IMR-90 (cell line): ENCODE measurements around the gene FOSL2. TPM values are rescaled to one million over a fixed set of nuclear protein-coding genes. Genes with fewer than 3 reads are reported as not detected.
A peak's percentile ranks its signal among the peaks of the same experiment; 100 is the strongest.

Experiments
- ATAC-seq: fragments of 200-7000 bp; cut with Tn5 transposase; 2 replicates; pipeline ENCODE4 v1.9.1; 2020; ENCODE audit warnings: low read depth, mild to moderate bottlenecking, moderate library complexity
- BruUV-seq: library from RNA; stranded (reverse); fragments of 400-500 nt; replicated peaks from 2 replicates; lab custom pipeline; 2021; lab: Mats Ljungman, UMichigan
- CTCF ChIA-PET: fragments of 300-600 bp; formaldehyde crosslinking; extraction: SDS; loops from one replicate; lab custom pipeline; 2021; ENCODE audit warnings: antibody characterized with exemption; lab: Yijun Ruan, JAX
- POLR2A ChIA-PET: fragments of 300-600 bp; sonication (Branson Sonifier 250); formaldehyde crosslinking; loops from one replicate; lab custom pipeline; 2022; ENCODE audit warnings: antibody characterized with exemption; ENCODE audit not compliant: unreplicated experiment; lab: Charles Lee
- DNase-seq: peaks from one replicate; pipeline ENCODE4 v3.0.0; 2013
- H2AFZ ChIP-seq: replicated peaks from 2 replicates; pipeline ENCODE3; 2013; ENCODE audit warnings: low read length, mild to moderate bottlenecking; ENCODE audit not compliant: poor library complexity
- H2AK5ac ChIP-seq: 2 replicates; pipeline ENCODE4 v1.6.1; 2013; ENCODE audit warnings: low read depth, low read length, inconsistent platforms
- H2AK9ac ChIP-seq: replicated peaks from 2 replicates; pipeline ENCODE3; 2013; ENCODE audit warnings: mild to moderate bottlenecking, low read depth, low read length, moderate library complexity; ENCODE audit not compliant: poor library complexity
- H2BK120ac ChIP-seq: 2 replicates; pipeline ENCODE4 v1.6.1; 2013; ENCODE audit warnings: low read depth, low read length, inconsistent platforms
- H2BK15ac ChIP-seq: 3 replicates; pipeline ENCODE4 v1.6.1; 2013; ENCODE audit warnings: low read depth, low read length, inconsistent platforms
- H2BK20ac ChIP-seq: 2 replicates; pipeline ENCODE4 v1.6.1; 2013; ENCODE audit warnings: low read depth, mild to moderate bottlenecking, inconsistent platforms, low read length, moderate library complexity
- H2BK5ac ChIP-seq: 2 replicates; pipeline ENCODE4 v1.6.1; 2013; ENCODE audit warnings: mild to moderate bottlenecking, low read depth, low read length, inconsistent platforms; ENCODE audit not compliant: poor library complexity, severe bottlenecking
- H3K14ac ChIP-seq: replicated peaks from 2 replicates; pipeline ENCODE4 v1.6.1; 2013; ENCODE audit warnings: low read depth, low read length, inconsistent platforms
- H3K18ac ChIP-seq: 2 replicates; pipeline ENCODE4 v1.6.1; 2013; ENCODE audit warnings: low read depth, low read length, control low read depth
- H3K23ac ChIP-seq: 2 replicates; pipeline ENCODE4 v1.6.1; 2013; ENCODE audit warnings: low read depth, low read length, inconsistent platforms
- H3K27ac ChIP-seq: 2 replicates; pipeline ENCODE4 v1.5.1; 2013; ENCODE audit warnings: mild to moderate bottlenecking, control low read depth, low read length; ENCODE audit not compliant: insufficient read depth
- H3K27me3 ChIP-seq: 2 replicates; pipeline ENCODE4 v1.6.1; 2013; ENCODE audit warnings: low read length; ENCODE audit not compliant: control insufficient read depth, insufficient read depth
- H3K36me3 ChIP-seq: 2 replicates; pipeline ENCODE4 v1.6.1; 2013; ENCODE audit warnings: low read length, mixed read lengths; ENCODE audit not compliant: control insufficient read depth, insufficient read depth
- H3K4ac ChIP-seq: 2 replicates; pipeline ENCODE4 v1.6.1; 2013; ENCODE audit warnings: low read depth, low read length, inconsistent platforms
- H3K4me1 ChIP-seq: 2 replicates; pipeline ENCODE4 v1.6.1; 2013; ENCODE audit warnings: low read length, mixed read lengths; ENCODE audit not compliant: control insufficient read depth, insufficient read depth
- H3K4me2 ChIP-seq: 2 replicates; pipeline ENCODE4 v1.6.1; 2013; ENCODE audit warnings: low read depth, mild to moderate bottlenecking, control low read depth, low read length, moderate library complexity
- H3K4me3 ChIP-seq: 2 replicates; pipeline ENCODE4 v1.5.1; 2013; ENCODE audit warnings: low read depth, mild to moderate bottlenecking, control low read depth, low read length, moderate library complexity; ENCODE audit not compliant: insufficient read depth
- H3K56ac ChIP-seq: 2 replicates; pipeline ENCODE4 v1.6.1; 2013; ENCODE audit warnings: low read length, inconsistent platforms; ENCODE audit not compliant: insufficient read depth; ENCODE audit errors: extremely low read depth
- H3K79me1 ChIP-seq, 2 experiments: 2 replicates each; pipeline ENCODE4 v1.6.1; 2013; ENCODE audit warnings: low read length in 2 of 2, inconsistent platforms in 1 of 2, low read depth in 1 of 2
- H3K9ac ChIP-seq: 2 replicates; pipeline ENCODE4 v1.6.1; 2013; ENCODE audit warnings: low read depth, low read length, control low read depth
- H3K9me1 ChIP-seq: 2 replicates; pipeline ENCODE4 v1.6.1; 2013; ENCODE audit warnings: low read length, inconsistent platforms; ENCODE audit not compliant: insufficient read depth
- H3K9me3 ChIP-seq: 2 replicates; pipeline ENCODE4 v1.6.1; 2013; ENCODE audit warnings: low read length; ENCODE audit not compliant: control insufficient read depth, insufficient read depth
- H4K20me1 ChIP-seq: 2 replicates; pipeline ENCODE4 v1.6.1; 2013; ENCODE audit warnings: low read length, inconsistent platforms; ENCODE audit not compliant: insufficient read depth
- H4K5ac ChIP-seq: 2 replicates; pipeline ENCODE4 v1.6.1; 2013; ENCODE audit warnings: mild to moderate bottlenecking, low read depth, low read length, control low read depth
- H4K8ac ChIP-seq, 2 experiments: 2 replicates each; pipeline ENCODE4 v1.6.1; 2013; ENCODE audit warnings: low read depth in 2 of 2, low read length in 2 of 2, control low read depth in 1 of 2, inconsistent platforms in 1 of 2
- H4K91ac ChIP-seq: 2 replicates; pipeline ENCODE4 v1.6.1; 2013; ENCODE audit warnings: low read depth, low read length, inconsistent platforms; ENCODE audit not compliant: insufficient read depth
- BHLHE40 ChIP-seq: fragments of 150-350 bp; IDR thresholded peaks from 2 replicates; pipeline ENCODE4 v1.6.1; 2016; ENCODE audit warnings: mild to moderate bottlenecking, low read depth, low read length
- CEBPB ChIP-seq: IDR thresholded peaks from 2 replicates; pipeline ENCODE4 v1.6.1; 2012; ENCODE audit warnings: low read depth, low read length, improper control_type of control experiment
- CHD1 ChIP-seq: IDR thresholded peaks from 2 replicates; pipeline ENCODE4 v1.6.1; 2012; ENCODE audit warnings: low read depth, low read length, improper control_type of control experiment
- CTCF ChIP-seq: conservative IDR thresholded peaks from 2 replicates; pipeline ENCODE4 v1.5.1; 2012; ENCODE audit warnings: mild to moderate bottlenecking, low read depth, low read length, improper control_type of control experiment
- ELK1 ChIP-seq: fragments of 150-350 bp; IDR thresholded peaks from 2 replicates; pipeline ENCODE4 v1.6.1; 2016; ENCODE audit warnings: low read depth, mild to moderate bottlenecking, low read length, moderate library complexity, borderline replicate concordance
- FOS ChIP-seq: fragments of 150-350 bp; IDR thresholded peaks from 2 replicates; pipeline ENCODE4 v1.6.1; 2016; ENCODE audit warnings: low read depth, low read length
- MAFK ChIP-seq: IDR thresholded peaks from 2 replicates; pipeline ENCODE4 v1.6.1; 2012; ENCODE audit warnings: low read depth, low read length, improper control_type of control experiment
- MAZ ChIP-seq: IDR thresholded peaks from 2 replicates; pipeline ENCODE4 v1.6.1; 2012; ENCODE audit warnings: low read depth, mild to moderate bottlenecking, low read length, improper control_type of control experiment, moderate library complexity, borderline replicate concordance
- MXI1 ChIP-seq: IDR thresholded peaks from 2 replicates; pipeline ENCODE4 v1.6.1; 2012; ENCODE audit warnings: low read depth, mild to moderate bottlenecking, low read length, moderate library complexity, borderline replicate concordance
- NFE2L2 ChIP-seq: fragments of 150-350 bp; IDR thresholded peaks from 2 replicates; pipeline ENCODE4 v1.6.1; 2016; ENCODE audit warnings: low read depth, mild to moderate bottlenecking, low read length
- POLR2A ChIP-seq: IDR thresholded peaks from 2 replicates; pipeline ENCODE4 v1.6.1; 2012; ENCODE audit warnings: mild to moderate bottlenecking, low read depth, low read length
- RAD21 ChIP-seq: IDR thresholded peaks from 2 replicates; pipeline ENCODE4 v1.6.1; 2012; ENCODE audit warnings: low read length, improper control_type of control experiment
- RCOR1 ChIP-seq: IDR thresholded peaks from 2 replicates; pipeline ENCODE4 v1.6.1; 2012; ENCODE audit warnings: mild to moderate bottlenecking, low read length, improper control_type of control experiment; ENCODE audit not compliant: insufficient replicate concordance
- RFX5 ChIP-seq: IDR thresholded peaks from 2 replicates; pipeline ENCODE4 v1.8.0; 2012; ENCODE audit warnings: low read depth, mild to moderate bottlenecking, low read length, moderate library complexity
- SMC3 ChIP-seq: fragments of 150-350 bp; IDR thresholded peaks from 2 replicates; pipeline ENCODE4 v1.6.1; 2016; ENCODE audit warnings: low read depth, mild to moderate bottlenecking, antibody characterized with exemption, low read length, moderate library complexity
- USF2 ChIP-seq: fragments of 150-350 bp; IDR thresholded peaks from 2 replicates; pipeline ENCODE4 v1.6.1; 2017; ENCODE audit warnings: mild to moderate bottlenecking, antibody characterized with exemption, low read length, low read depth
- WGBS, 2 experiments: methylation state at CpG; one replicate each; pipeline versions ENCODE4 v1.1.5 to v1.1.7; 2013; ENCODE audit warnings: missing lambda C conversion rate in 2 of 2; ENCODE audit not compliant: insufficient read length in 1 of 2; ENCODE audit errors: extremely low coverage in 2 of 2; 5-methylcytosine and 5-hydroxymethylcytosine counted together
- dilution Hi-C: fragments of 300-500 bp; cut with HindIII; formaldehyde crosslinking; loops from one replicate; pipeline ENCODE4 v1.14.3; 2018; ENCODE audit warnings: low sequenced_read_pairs; ENCODE audit not compliant: unreplicated experiment
- in situ Hi-C: fragments of 300-500 bp; cut with MboI; formaldehyde crosslinking; loops from 3 replicates; pipeline ENCODE4 v1.14.3; 2019; ENCODE audit warnings: low sequenced_read_pairs, inconsistent platforms, mixed read lengths
- intact Hi-C: fragments of 100-400 bp; cut with micrococcal nuclease; formaldehyde crosslinking; loops from 2 replicates; pipeline ENCODE4 v1.10.0; 2022
- polyA plus RNA-seq, 3 experiments: library from polyadenylated mRNA; depleted of rRNA; stranded (reverse); fragments of >200 nt; gene quantifications; 2 replicates each; pipeline ENCODE4 v1.2.3, GENCODE V29; 2012; ENCODE audit warnings: low replicate concordance in 1 of 3
- total RNA-seq: library from RNA; depleted of rRNA; stranded (reverse); fragments of >200 nt; gene quantifications from 2 replicates; pipeline ENCODE4 v1.2.3, GENCODE V29; 2012

FOSL2 gene
- total and polyA plus RNA-seq, 2 of the 4 experiments (the other 2 are of a cell fraction), result 31.4 to 46.3 TPM

GRCh38 chr2:28453396-28453795 is 60.7 kb downstream of the FOSL2 start:
- Histone ChIP-seq H3K4me1 (peaks cover 14% of the 10 kb centered on the region), H3K79me1 (peaks cover 0 to 21% of the 10 kb centered on the region in 2 experiments; a peak in 2 of 4 replicates), H2BK20ac (no peak overlapping the region), H2BK5ac (no peak overlapping the region), H4K20me1 (no peaks in the 10 kb centered on the region), H2AK5ac (no peak overlapping the region), H3K18ac (no peak overlapping the region), H2AK9ac (peak overlapping the region; percentile 44), H2BK15ac (no peak overlapping the region), H3K27ac (no peak overlapping the region), H3K4ac (no peak overlapping the region), H3K56ac (no peak overlapping the region), H3K27me3 (no peaks in the 10 kb centered on the region), H3K9ac (no peak overlapping the region), H4K8ac (no peak overlapping the region), H3K9me1 (peaks cover 21% of the 10 kb centered on the region), H2BK120ac (no peak overlapping the region), H3K36me3 (no peaks in the 10 kb centered on the region), H2AFZ (no peak overlapping the region), H3K9me3 (no peaks in the 10 kb centered on the region), H3K23ac (no peak overlapping the region), H3K4me2 (no peak overlapping the region), H4K91ac (no peak overlapping the region), H3K4me3 (no peak overlapping the region), H3K14ac (no peak overlapping the region), H4K5ac (no peak overlapping the region)
- no peak for TF ChIP-seq MAZ
- no peak for TF ChIP-seq MAFK
- TF ChIP-seq CEBPB, result no peak
- no peak for TF ChIP-seq USF2
- no peak for TF ChIP-seq CHD1
- no peak for TF ChIP-seq RCOR1
- no peak for TF ChIP-seq NFE2L2
- no peak for TF ChIP-seq POLR2A
- TF ChIP-seq RFX5, result no peak
- no peak for TF ChIP-seq SMC3
- TF ChIP-seq CTCF, result no peak
- TF ChIP-seq BHLHE40, result no peak
- no peak for TF ChIP-seq RAD21
- no peak for TF ChIP-seq FOS
- TF ChIP-seq MXI1, result no peak
- TF ChIP-seq ELK1, result no peak
- intact Hi-C loops, result loop anchor here (2.0 to 5.0 kb wide), 2 partner anchors 61 to 731 kb away; partner anchors contain the start of gene FOSL2
- WGBS, 2 experiments, result 100% methylated on average over 2 of the region's 8 CpGs; no CpG with 5 or more reads in 1 of the 2 experiments
- dilution Hi-C loops, result no loop called here
- ATAC-seq (no peak), DNase-seq (no peak)
- ChIA-PET CTCF (interaction anchor here (0.7 to 1.4 kb wide), 2 partner anchors 63 to 730 kb away, joined by 3 to 5 read pairs; no protein-coding TSS in a partner anchor), POLR2A (no interaction called here)
- no TSS peak for BruUV-seq
- in situ Hi-C loops, result no loop called here
